MCF 10A (cell line): ENCODE results near the gene RBM22. TPM values are rescaled to one million over a fixed set of nuclear protein-coding genes. Genes with fewer than 3 reads are reported as not detected.

Source experiments
- BruUV-seq: library from RNA; stranded (reverse); fragments of 400-500 nt; replicated peaks from 2 replicates; lab custom pipeline; 2021; lab: Mats Ljungman, UMichigan
- CTCF ChIA-PET: fragments of 300-600 bp; sonication (Branson Sonifier 250); formaldehyde crosslinking; extraction: SDS; loops from one replicate; lab custom pipeline; 2021; ENCODE audit warnings: antibody characterized with exemption, inconsistent platforms; lab: Yijun Ruan, JAX
- POLR2A ChIA-PET: fragments of 300-600, 350-650 bp; sonication (Branson Sonifier 250); formaldehyde crosslinking; extraction: SDS; loops from one replicate; lab custom pipeline; 2020; ENCODE audit warnings: antibody characterized with exemption, inconsistent platforms; lab: Yijun Ruan, JAX
- DNase-seq: peaks from one replicate; pipeline ENCODE4 v3.0.0-alpha.2; 2018; ENCODE audit not compliant: unreplicated experiment
- H3K27ac Mint-ChIP-seq: one replicate; pipeline ENCODE4 v1.8.0; 2022; ENCODE audit warnings: mild to moderate bottlenecking, low read depth, mixed read lengths; ENCODE audit not compliant: unreplicated experiment
- H3K27me3 Mint-ChIP-seq: one replicate; pipeline ENCODE4 v1.8.0; 2022; ENCODE audit warnings: mixed read lengths; ENCODE audit not compliant: insufficient read depth, unreplicated experiment
- H3K36me3 Mint-ChIP-seq: one replicate; pipeline ENCODE4 v1.8.0; 2022; ENCODE audit warnings: mild to moderate bottlenecking, moderate library complexity, mixed read lengths; ENCODE audit not compliant: insufficient read depth, unreplicated experiment
- H3K4me1 Mint-ChIP-seq: one replicate; pipeline ENCODE4 v1.8.0; 2022; ENCODE audit warnings: mixed read lengths; ENCODE audit not compliant: insufficient read depth, unreplicated experiment
- H3K4me3 Mint-ChIP-seq: one replicate; pipeline ENCODE4 v1.8.0; 2022; ENCODE audit warnings: mild to moderate bottlenecking, moderate library complexity, mixed read lengths; ENCODE audit not compliant: unreplicated experiment
- H3K9me3 Mint-ChIP-seq: one replicate; pipeline ENCODE4 v1.8.0; 2022; ENCODE audit warnings: mixed read lengths; ENCODE audit not compliant: unreplicated experiment
- intact Hi-C: fragments of 100-400 bp; cut with micrococcal nuclease; formaldehyde crosslinking; loops from 2 replicates; pipeline ENCODE4 v1.14.1; 2022
- total RNA-seq: library from RNA; stranded (reverse); gene quantifications from 2 replicates; pipeline ENCODE4 v1.2.3, GENCODE V29; 2022
- TF ChIP-seq, protein P1 (sequence below): fragments of 200-600 bp; IDR thresholded peaks from one replicate; pipeline ENCODE4 v1.8.0; 2022; ENCODE audit warnings: antibody characterized with exemption, mild to moderate bottlenecking; ENCODE audit not compliant: unreplicated experiment

RBM22 gene
- total RNA-seq, 1 experiment from 2014 or later, result 66.0 TPM

DNA sequence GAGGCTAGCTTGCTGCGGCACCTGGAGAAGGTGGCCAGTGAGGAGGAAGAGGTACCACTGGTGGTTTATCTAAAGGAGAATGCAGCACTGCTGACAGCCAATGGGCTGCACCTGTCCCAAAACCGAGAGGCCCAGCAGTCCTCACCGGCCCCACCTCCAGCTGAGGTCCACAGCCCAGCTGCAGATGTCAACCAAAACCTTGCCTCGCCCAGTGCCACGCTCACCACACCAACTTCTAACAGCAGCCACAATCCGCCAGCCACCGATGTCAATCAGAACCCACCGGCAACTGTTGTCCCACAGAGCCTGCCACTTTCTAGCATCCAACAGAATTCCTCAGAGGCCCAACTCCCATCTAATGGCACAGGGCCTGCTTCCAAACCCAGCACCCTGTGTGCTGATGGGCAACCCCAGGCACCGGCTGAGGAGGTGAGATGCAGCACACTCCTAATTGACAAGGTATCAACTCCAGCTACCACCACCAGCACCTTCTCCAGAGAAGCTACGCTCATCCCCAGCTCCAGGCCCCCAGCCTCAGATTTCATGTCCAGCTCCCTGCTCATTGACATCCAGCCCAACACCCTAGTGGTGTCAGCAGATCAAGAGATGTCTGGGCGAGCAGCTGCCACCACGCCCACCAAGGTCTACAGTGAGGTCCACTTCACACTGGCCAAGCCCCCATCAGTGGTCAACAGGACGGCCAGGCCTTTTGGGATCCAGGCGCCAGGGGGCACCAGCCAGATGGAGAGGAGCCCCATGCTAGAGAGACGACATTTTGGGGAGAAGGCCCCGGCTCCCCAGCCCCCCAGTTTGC, 52.4 kb downstream of the RBM22 start:
- CTCF ChIA-PET, result interaction anchor here (0.7 to 4.5 kb wide), 3 partner anchors 13 to 189 kb away, joined by 3 to 37 read pairs (median 5); no protein-coding TSS in a partner anchor
- H3K27ac Mint-ChIP-seq, result no peak overlapping the region
- no TSS peak for BruUV-seq

DNA sequence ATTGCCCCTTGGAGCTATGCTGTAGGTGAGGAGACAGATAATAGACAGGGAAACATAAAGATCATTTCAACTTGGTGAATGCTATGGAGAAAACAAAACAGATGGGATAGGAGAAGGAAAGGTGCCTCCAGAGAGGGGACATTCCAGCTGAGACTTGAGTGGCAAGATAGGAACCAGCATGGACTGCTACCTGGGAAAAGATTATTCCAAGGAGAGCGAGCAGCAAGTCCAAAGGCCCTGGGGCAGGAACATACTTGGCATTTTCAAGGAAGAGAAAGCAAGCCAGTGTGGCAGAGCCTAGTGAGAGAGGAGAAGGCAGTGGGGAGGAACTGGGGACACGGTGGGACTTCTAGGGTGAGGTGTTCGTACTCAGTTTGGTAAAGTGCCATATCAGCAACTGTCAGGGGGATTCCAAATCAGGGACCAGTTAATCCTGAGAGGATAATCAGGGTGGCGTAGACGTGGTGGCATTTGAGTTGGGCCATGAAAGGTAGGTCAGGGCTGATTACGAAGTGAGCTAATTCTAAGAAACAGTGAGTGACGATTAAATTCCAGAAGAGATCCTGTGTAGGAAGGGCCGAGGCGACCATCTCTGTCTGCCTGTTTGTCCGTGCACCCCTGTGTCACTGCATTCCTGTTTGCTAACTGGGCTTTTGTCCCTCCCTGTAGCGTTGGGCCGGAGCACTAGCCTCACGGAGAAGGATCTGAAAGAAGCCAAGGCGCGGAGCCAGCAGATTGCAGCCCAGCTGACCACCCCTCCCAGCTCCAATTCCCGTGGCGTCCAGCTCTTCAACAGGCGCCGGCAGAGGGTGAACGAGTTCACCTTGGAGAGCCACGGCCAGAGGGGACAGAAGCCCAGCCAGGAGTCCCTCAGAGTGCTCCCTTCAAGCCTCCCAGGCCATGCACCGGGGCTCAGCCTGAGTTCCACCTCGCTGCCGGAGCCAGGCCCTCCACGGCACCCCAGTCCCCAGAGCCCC, 53.3 kb downstream of the RBM22 start:
- BruUV-seq, result no TSS peak
- Mint-ChIP-seq H3K27ac (no peak overlapping the region), H3K9me3 (no peaks in the 10 kb centered on the region), H3K4me3 (no peak overlapping the region), H3K36me3 (peaks cover 43% of the 10 kb centered on the region), H3K4me1 (peaks cover 49% of the 10 kb centered on the region), H3K27me3 (no peaks in the 10 kb centered on the region)
- CTCF ChIA-PET, result interaction anchor here (0.5 to 8.7 kb wide), 5 partner anchors 6 to 920 kb away, joined by 3 to 85 read pairs (median 5); no protein-coding TSS in a partner anchor
- POLR2A ChIA-PET, result no interaction called here
- TF ChIP-seq, protein P1, sequence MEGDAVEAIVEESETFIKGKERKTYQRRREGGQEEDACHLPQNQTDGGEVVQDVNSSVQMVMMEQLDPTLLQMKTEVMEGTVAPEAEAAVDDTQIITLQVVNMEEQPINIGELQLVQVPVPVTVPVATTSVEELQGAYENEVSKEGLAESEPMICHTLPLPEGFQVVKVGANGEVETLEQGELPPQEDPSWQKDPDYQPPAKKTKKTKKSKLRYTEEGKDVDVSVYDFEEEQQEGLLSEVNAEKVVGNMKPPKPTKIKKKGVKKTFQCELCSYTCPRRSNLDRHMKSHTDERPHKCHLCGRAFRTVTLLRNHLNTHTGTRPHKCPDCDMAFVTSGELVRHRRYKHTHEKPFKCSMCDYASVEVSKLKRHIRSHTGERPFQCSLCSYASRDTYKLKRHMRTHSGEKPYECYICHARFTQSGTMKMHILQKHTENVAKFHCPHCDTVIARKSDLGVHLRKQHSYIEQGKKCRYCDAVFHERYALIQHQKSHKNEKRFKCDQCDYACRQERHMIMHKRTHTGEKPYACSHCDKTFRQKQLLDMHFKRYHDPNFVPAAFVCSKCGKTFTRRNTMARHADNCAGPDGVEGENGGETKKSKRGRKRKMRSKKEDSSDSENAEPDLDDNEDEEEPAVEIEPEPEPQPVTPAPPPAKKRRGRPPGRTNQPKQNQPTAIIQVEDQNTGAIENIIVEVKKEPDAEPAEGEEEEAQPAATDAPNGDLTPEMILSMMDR, result no peak
- DNase-seq, result no peak
- intact Hi-C loops, result no loop called here

More for the DNA sequence above, 52.4 kb downstream of the RBM22 start:
- POLR2A ChIA-PET, result no interaction called here
- Mint-ChIP-seq H3K4me1 (peaks cover 46% of the 10 kb centered on the region), H3K27me3 (no peaks in the 10 kb centered on the region), H3K36me3 (peaks cover 38% of the 10 kb centered on the region), H3K9me3 (no peaks in the 10 kb centered on the region), H3K4me3 (no peak overlapping the region)
- intact Hi-C loops, result no loop called here
- TF ChIP-seq, protein P1, result no peak
- no peak for DNase-seq

GRCh38 chr5:150645070-150645700, 55.7 kb downstream of the RBM22 start:
- no peaks in the 10 kb centered on the region for H3K9me3 Mint-ChIP-seq
- no peaks in the 10 kb centered on the region for H3K27me3 Mint-ChIP-seq
- intact Hi-C loops, result no loop called here
- H3K4me3 Mint-ChIP-seq, result no peak overlapping the region
- ChIA-PET CTCF (interaction anchor here (0.9 to 8.7 kb wide), 7 partner anchors 8 to 792 kb away, joined by 3 to 85 read pairs (median 6); partner anchors contain the start of genes IRGM and SMIM3), POLR2A (interaction anchor here (0.6 to 3.4 kb wide), 9 partner anchors 9 to 195 kb away, joined by 3 to 21 read pairs (median 5); partner anchors contain the start of genes DCTN4, MYOZ3 and RBM22)
- DNase-seq, result peak; percentile 98
- TF ChIP-seq, protein P1, result no peak
- BruUV-seq, result no TSS peak
- H3K4me1 Mint-ChIP-seq, result peaks cover 61% of the 10 kb centered on the region
- peak overlapping the region; percentile 68 for H3K27ac Mint-ChIP-seq
- H3K36me3 Mint-ChIP-seq, result peaks cover 29% of the 10 kb centered on the region
